Ishikawa (cell line): ENCODE measurements around the gene MFGE8.

Experiments used
- CEBPB ChIP-seq: IDR thresholded peaks from 2 replicates; pipeline ENCODE4 v1.6.1; 2012
- CREB1 ChIP-seq: IDR thresholded peaks from 2 replicates; pipeline ENCODE4 v1.6.1; 2012; ENCODE audit warnings: low read depth
- EGR1 ChIP-seq: IDR thresholded peaks from 2 replicates; pipeline ENCODE4 v1.6.1; 2012
- EP300 ChIP-seq: IDR thresholded peaks from 2 replicates; pipeline ENCODE4 v1.6.1; 2012; ENCODE audit warnings: borderline replicate concordance
- FOXM1 ChIP-seq: IDR thresholded peaks from 2 replicates; pipeline ENCODE4 v1.6.1; 2012; ENCODE audit warnings: low read depth, borderline replicate concordance
- MAX ChIP-seq: IDR thresholded peaks from 2 replicates; pipeline ENCODE4 v1.6.1; 2012
- NFIC ChIP-seq: IDR thresholded peaks from 2 replicates; pipeline ENCODE4 v1.6.1; 2012
- RAD21 ChIP-seq: IDR thresholded peaks from 2 replicates; pipeline ENCODE4 v1.6.1; 2012; ENCODE audit warnings: low read depth
- TAF1 ChIP-seq: IDR thresholded peaks from 2 replicates; pipeline ENCODE4 v1.6.1; 2012; ENCODE audit warnings: low read depth, mild to moderate bottlenecking
- TEAD4 ChIP-seq: IDR thresholded peaks from 2 replicates; pipeline ENCODE4 v1.6.1; 2012
- YY1 ChIP-seq: IDR thresholded peaks from 2 replicates; pipeline ENCODE4 v1.6.1; 2012; ENCODE audit warnings: low read depth
- TF ChIP-seq, protein P1 (sequence below): IDR thresholded peaks from 2 replicates; pipeline ENCODE4 v1.6.1; 2012; ENCODE audit warnings: low read depth, mild to moderate bottlenecking

GRCh38 chr15:88894819-88895767, 18.1 kb downstream of the MFGE8 start, which contains the start of gene HAPLN3:
- TF ChIP-seq EGR1 (no peak), CREB1 (no peak), RAD21 (no peak), YY1 (no peak), TAF1 (0 out of 2 replicates have a peak, but pooled peaks have one; percentile 20), CEBPB (no peak), EP300 (no peak), FOXM1 (0 out of 2 replicates have a peak, but pooled peaks have one; percentile 25), MAX (peak; percentile 77), TEAD4 (no peak), NFIC (no peak)
- TF ChIP-seq, protein P1, sequence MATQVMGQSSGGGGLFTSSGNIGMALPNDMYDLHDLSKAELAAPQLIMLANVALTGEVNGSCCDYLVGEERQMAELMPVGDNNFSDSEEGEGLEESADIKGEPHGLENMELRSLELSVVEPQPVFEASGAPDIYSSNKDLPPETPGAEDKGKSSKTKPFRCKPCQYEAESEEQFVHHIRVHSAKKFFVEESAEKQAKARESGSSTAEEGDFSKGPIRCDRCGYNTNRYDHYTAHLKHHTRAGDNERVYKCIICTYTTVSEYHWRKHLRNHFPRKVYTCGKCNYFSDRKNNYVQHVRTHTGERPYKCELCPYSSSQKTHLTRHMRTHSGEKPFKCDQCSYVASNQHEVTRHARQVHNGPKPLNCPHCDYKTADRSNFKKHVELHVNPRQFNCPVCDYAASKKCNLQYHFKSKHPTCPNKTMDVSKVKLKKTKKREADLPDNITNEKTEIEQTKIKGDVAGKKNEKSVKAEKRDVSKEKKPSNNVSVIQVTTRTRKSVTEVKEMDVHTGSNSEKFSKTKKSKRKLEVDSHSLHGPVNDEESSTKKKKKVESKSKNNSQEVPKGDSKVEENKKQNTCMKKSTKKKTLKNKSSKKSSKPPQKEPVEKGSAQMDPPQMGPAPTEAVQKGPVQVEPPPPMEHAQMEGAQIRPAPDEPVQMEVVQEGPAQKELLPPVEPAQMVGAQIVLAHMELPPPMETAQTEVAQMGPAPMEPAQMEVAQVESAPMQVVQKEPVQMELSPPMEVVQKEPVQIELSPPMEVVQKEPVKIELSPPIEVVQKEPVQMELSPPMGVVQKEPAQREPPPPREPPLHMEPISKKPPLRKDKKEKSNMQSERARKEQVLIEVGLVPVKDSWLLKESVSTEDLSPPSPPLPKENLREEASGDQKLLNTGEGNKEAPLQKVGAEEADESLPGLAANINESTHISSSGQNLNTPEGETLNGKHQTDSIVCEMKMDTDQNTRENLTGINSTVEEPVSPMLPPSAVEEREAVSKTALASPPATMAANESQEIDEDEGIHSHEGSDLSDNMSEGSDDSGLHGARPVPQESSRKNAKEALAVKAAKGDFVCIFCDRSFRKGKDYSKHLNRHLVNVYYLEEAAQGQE, result no peak
